ENCODE measurements around the gene OPRD1.

OPRD1 gene

DNA sequence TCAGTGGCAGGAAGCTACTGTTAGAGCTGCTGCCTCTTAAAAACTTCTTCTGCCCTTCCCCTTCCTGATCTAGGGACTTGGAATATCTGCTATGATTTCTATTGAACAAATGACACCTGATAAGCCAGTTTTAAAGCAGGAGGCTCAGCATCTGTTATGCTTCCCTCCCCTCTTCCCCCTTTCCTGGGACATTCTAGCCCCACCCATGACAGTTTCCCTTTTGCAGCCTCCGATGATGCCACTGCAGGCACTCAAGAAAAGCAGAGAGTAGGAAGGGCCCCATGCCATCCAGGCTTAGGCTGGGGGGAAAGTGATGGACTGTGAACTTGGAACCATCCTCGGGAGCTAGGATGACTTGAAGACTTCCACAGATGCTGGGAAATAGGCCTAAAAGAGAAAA, 87.3 kb downstream of the OPRD1 start:
- no peaks in the 10 kb centered on the region for H3K27me3 ChIP-seq (ENCODE audit: control insufficient read depth in 5 of 5, insufficient read depth in 4 of 5, low read length in 5 of 5)
- peak overlapping the region; percentile 54 for H3K27ac ChIP-seq (ENCODE audit: low read depth, low read length)
- H3K9ac ChIP-seq (ENCODE audit: low read length in 5 of 5): peak overlapping the region in 4 of 5 donors; percentile 12 to 43 (median 22)

GRCh38 chr1:28900562-28900961, 88.6 kb downstream of the OPRD1 start:
- no peak overlapping the region for H3K9ac ChIP-seq (ENCODE audit: low read length in 5 of 5)
- H3K27me3 ChIP-seq (ENCODE audit: control insufficient read depth in 5 of 5, insufficient read depth in 4 of 5, low read length in 5 of 5): no peaks in the 10 kb centered on the region
- no peaks in the 10 kb centered on the region for H3K36me3 ChIP-seq (ENCODE audit: control insufficient read depth in 5 of 5, insufficient read depth in 5 of 5, low read length in 5 of 5)
- no peaks in the 10 kb centered on the region for H3K9me3 ChIP-seq (ENCODE audit: control insufficient read depth in 5 of 5, low read length in 5 of 5)
- H3K4me3 ChIP-seq (ENCODE audit: low read depth in 1 of 5, low read length in 5 of 5): peak overlapping the region in 1 of 5 donors; percentile 4
- no peak overlapping the region for H3K27ac ChIP-seq (ENCODE audit: low read depth, low read length)
- peaks cover 2 to 38% (median 31%) of the 10 kb centered on the region in 5 donors for H3K4me1 ChIP-seq (ENCODE audit: control insufficient read depth in 5 of 5, insufficient read depth in 5 of 5, low read length in 5 of 5)

More for the DNA sequence above, 87.3 kb downstream of the OPRD1 start:
- Histone ChIP-seq H3K4me1 (ENCODE audit: control insufficient read depth in 5 of 5, insufficient read depth in 5 of 5, low read length in 5 of 5) (peaks cover 2 to 42% (median 34%) of the 10 kb centered on the region in 5 donors), H3K36me3 (ENCODE audit: control insufficient read depth in 5 of 5, insufficient read depth in 5 of 5, low read length in 5 of 5) (peaks cover 0 to 4% (median 0%) of the 10 kb centered on the region in 5 donors), H3K9me3 (ENCODE audit: control insufficient read depth in 5 of 5, low read length in 5 of 5) (no peaks in the 10 kb centered on the region), H3K4me3 (ENCODE audit: low read depth in 1 of 5, low read length in 5 of 5) (peak overlapping the region in 1 of 5 donors; percentile 22)

- Histone ChIP-seq H3K4me3 (ENCODE audit: low read depth in 1 of 5, low read length in 5 of 5) (no peak overlapping the region), H3K9me3 (ENCODE audit: control insufficient read depth in 5 of 5, low read length in 5 of 5) (no peaks in the 10 kb centered on the region), H3K36me3 (ENCODE audit: control insufficient read depth in 5 of 5, insufficient read depth in 5 of 5, low read length in 5 of 5) (peaks cover 0 to 2% (median 0%) of the 10 kb centered on the region in 5 donors), H3K27me3 (ENCODE audit: control insufficient read depth in 5 of 5, insufficient read depth in 4 of 5, low read length in 5 of 5) (no peaks in the 10 kb centered on the region), H3K27ac (ENCODE audit: low read depth, low read length) (no peak overlapping the region), H3K4me1 (ENCODE audit: control insufficient read depth in 5 of 5, insufficient read depth in 5 of 5, low read length in 5 of 5) (peaks cover 2 to 30% (median 27%) of the 10 kb centered on the region in 5 donors), H3K9ac (ENCODE audit: low read length in 5 of 5) (no peak overlapping the region)
Observed at GRCh38 chr1:28902738-28903137, 90.8 kb downstream of the OPRD1 start.

GRCh38 chr1:28905921-28906666, 94.1 kb downstream of the OPRD1 start:
- Histone ChIP-seq H3K36me3 (ENCODE audit: control insufficient read depth in 5 of 5, insufficient read depth in 5 of 5, low read length in 5 of 5) (peaks cover 0 to 2% (median 0%) of the 10 kb centered on the region in 5 donors), H3K27ac (ENCODE audit: low read depth, low read length) (no peak overlapping the region), H3K27me3 (ENCODE audit: control insufficient read depth in 5 of 5, insufficient read depth in 4 of 5, low read length in 5 of 5) (no peaks in the 10 kb centered on the region), H3K9me3 (ENCODE audit: control insufficient read depth in 5 of 5, low read length in 5 of 5) (no peaks in the 10 kb centered on the region), H3K9ac (ENCODE audit: low read length in 5 of 5) (no peak overlapping the region), H3K4me3 (ENCODE audit: low read depth in 1 of 5, low read length in 5 of 5) (no peak overlapping the region), H3K4me1 (ENCODE audit: control insufficient read depth in 5 of 5, insufficient read depth in 5 of 5, low read length in 5 of 5) (peaks cover 0 to 5% (median 0%) of the 10 kb centered on the region in 5 donors)

GRCh38 chr1:28909198-28909597, 97.2 kb downstream of the OPRD1 start:
- H3K9me3 ChIP-seq (ENCODE audit: control insufficient read depth in 5 of 5, low read length in 5 of 5): no peaks in the 10 kb centered on the region
- no peak overlapping the region for H3K9ac ChIP-seq (ENCODE audit: low read length in 5 of 5)
- no peak overlapping the region for H3K4me3 ChIP-seq (ENCODE audit: low read depth in 1 of 5, low read length in 5 of 5)
- H3K27ac ChIP-seq (ENCODE audit: low read depth, low read length): no peak overlapping the region
- H3K27me3 ChIP-seq (ENCODE audit: control insufficient read depth in 5 of 5, insufficient read depth in 4 of 5, low read length in 5 of 5): no peaks in the 10 kb centered on the region
- peaks cover 0 to 4% (median 0%) of the 10 kb centered on the region in 5 donors for H3K36me3 ChIP-seq (ENCODE audit: control insufficient read depth in 5 of 5, insufficient read depth in 5 of 5, low read length in 5 of 5)
- H3K4me1 ChIP-seq (ENCODE audit: control insufficient read depth in 5 of 5, insufficient read depth in 5 of 5, low read length in 5 of 5): peaks cover 2 to 13% (median 7%) of the 10 kb centered on the region in 5 donors

GRCh38 chr1:28910379-28911115, 98.6 kb downstream of the OPRD1 start:
- H3K27ac ChIP-seq (ENCODE audit: low read depth, low read length): no peak overlapping the region
- H3K4me1 ChIP-seq (ENCODE audit: control insufficient read depth in 5 of 5, insufficient read depth in 5 of 5, low read length in 5 of 5): peaks cover 5 to 21% (median 15%) of the 10 kb centered on the region in 5 donors
- H3K9me3 ChIP-seq (ENCODE audit: control insufficient read depth in 5 of 5, low read length in 5 of 5): no peaks in the 10 kb centered on the region
- peaks cover 0 to 4% (median 0%) of the 10 kb centered on the region in 5 donors for H3K36me3 ChIP-seq (ENCODE audit: control insufficient read depth in 5 of 5, insufficient read depth in 5 of 5, low read length in 5 of 5)
- peak overlapping the region in 1 of 5 donors; percentile 40 for H3K9ac ChIP-seq (ENCODE audit: low read length in 5 of 5)
- H3K27me3 ChIP-seq (ENCODE audit: control insufficient read depth in 5 of 5, insufficient read depth in 4 of 5, low read length in 5 of 5): no peaks in the 10 kb centered on the region
- H3K4me3 ChIP-seq (ENCODE audit: low read depth in 1 of 5, low read length in 5 of 5): no peak overlapping the region

GRCh38 chr1:28913786-28914227, 101.8 kb downstream of the OPRD1 start:
- Histone ChIP-seq H3K4me1 (ENCODE audit: control insufficient read depth in 5 of 5, insufficient read depth in 5 of 5, low read length in 5 of 5) (peaks cover 5 to 23% (median 15%) of the 10 kb centered on the region in 5 donors), H3K9ac (ENCODE audit: low read length in 5 of 5) (peak overlapping the region in 4 of 5 donors; percentile 44 to 80 (median 60)), H3K36me3 (ENCODE audit: control insufficient read depth in 5 of 5, insufficient read depth in 5 of 5, low read length in 5 of 5) (peaks cover 0 to 4% (median 0%) of the 10 kb centered on the region in 5 donors), H3K9me3 (ENCODE audit: control insufficient read depth in 5 of 5, low read length in 5 of 5) (no peaks in the 10 kb centered on the region), H3K27ac (ENCODE audit: low read depth, low read length) (peak overlapping the region; percentile 46), H3K4me3 (ENCODE audit: low read depth in 1 of 5, low read length in 5 of 5) (peak overlapping the region; percentile 67 to 82 (median 78)), H3K27me3 (ENCODE audit: control insufficient read depth in 5 of 5, insufficient read depth in 4 of 5, low read length in 5 of 5) (no peaks in the 10 kb centered on the region)

DNA sequence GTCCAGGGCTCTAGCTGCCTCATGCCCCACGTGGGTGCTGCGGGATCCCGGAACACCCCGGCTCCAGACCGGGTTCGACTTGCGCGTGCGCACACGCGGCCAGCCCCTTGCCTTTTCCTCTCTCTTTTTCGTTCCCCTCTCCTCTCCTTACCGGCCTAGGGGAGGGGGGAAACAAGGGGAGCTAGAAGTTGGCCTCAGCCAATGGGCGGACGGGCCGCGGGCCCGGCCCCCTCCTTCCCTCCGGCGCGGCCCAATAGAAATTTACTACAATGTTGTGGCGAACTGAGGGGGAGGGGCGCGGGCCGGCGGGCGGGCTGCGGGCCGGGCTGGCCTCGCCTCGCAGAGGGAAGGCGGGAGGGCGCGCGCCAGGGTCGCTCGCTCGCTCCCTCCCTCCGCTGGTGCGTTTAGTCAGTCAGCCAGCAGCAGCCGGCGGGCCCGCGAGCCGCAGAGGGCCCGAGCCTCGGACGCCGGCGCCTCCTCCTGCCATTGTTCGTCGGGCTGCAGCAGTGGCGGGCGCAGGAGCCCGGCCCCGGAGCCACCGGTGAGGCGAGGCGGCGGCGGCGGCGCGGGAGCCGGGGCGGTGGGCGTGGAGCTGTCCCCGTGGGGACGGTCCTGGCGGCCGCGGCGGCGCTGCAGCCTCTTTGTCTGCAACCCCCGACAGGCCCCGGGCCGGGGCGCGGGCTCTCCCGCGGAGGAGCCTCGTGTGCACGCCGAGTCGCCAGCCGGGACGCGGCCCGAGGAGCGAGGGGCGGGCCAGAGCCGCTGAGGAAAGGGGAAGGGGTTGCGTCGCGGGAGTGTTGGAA, 102.5 kb downstream of the OPRD1 start, which contains the start of gene EPB41:
EPB41 (plus strand) TSS at position 342 of the 803 bp plus-strand sequence. CDS start 72,869 bp downstream, outside the sequence.
- H3K4me3 ChIP-seq (ENCODE audit: low read depth in 1 of 5, low read length in 5 of 5): peak within 1 kb of the TSS; percentile 77 to 86 (median 80)
- peaks cover 0 to 4% (median 0%) of the 10 kb centered on the region in 5 donors for H3K36me3 ChIP-seq (ENCODE audit: control insufficient read depth in 5 of 5, insufficient read depth in 5 of 5, low read length in 5 of 5)
- H3K9ac ChIP-seq (ENCODE audit: low read length in 5 of 5): peak within 1 kb of the TSS; percentile 44 to 80 (median 74)
- H3K9me3 ChIP-seq (ENCODE audit: control insufficient read depth in 5 of 5, low read length in 5 of 5): no peaks in the 10 kb centered on the region
- H3K27ac ChIP-seq (ENCODE audit: low read depth, low read length): peak within 1 kb of the TSS; percentile 50
- H3K27me3 ChIP-seq (ENCODE audit: control insufficient read depth in 5 of 5, insufficient read depth in 4 of 5, low read length in 5 of 5): no peaks in the 10 kb centered on the region
- H3K4me1 ChIP-seq (ENCODE audit: control insufficient read depth in 5 of 5, insufficient read depth in 5 of 5, low read length in 5 of 5): peaks cover 5 to 23% (median 15%) of the 10 kb centered on the region in 5 donors

GRCh38 chr1:28915031-28915895, 103.3 kb downstream of the OPRD1 start:
- Histone ChIP-seq H3K27me3 (ENCODE audit: control insufficient read depth in 5 of 5, insufficient read depth in 4 of 5, low read length in 5 of 5) (no peaks in the 10 kb centered on the region), H3K36me3 (ENCODE audit: control insufficient read depth in 5 of 5, insufficient read depth in 5 of 5, low read length in 5 of 5) (peaks cover 0 to 4% (median 0%) of the 10 kb centered on the region in 5 donors), H3K4me3 (ENCODE audit: low read depth in 1 of 5, low read length in 5 of 5) (peak overlapping the region; percentile 77 to 86 (median 80)), H3K9me3 (ENCODE audit: control insufficient read depth in 5 of 5, low read length in 5 of 5) (no peaks in the 10 kb centered on the region), H3K9ac (ENCODE audit: low read length in 5 of 5) (peak overlapping the region; percentile 40 to 76 (median 73)), H3K4me1 (ENCODE audit: control insufficient read depth in 5 of 5, insufficient read depth in 5 of 5, low read length in 5 of 5) (peaks cover 5 to 23% (median 15%) of the 10 kb centered on the region in 5 donors), H3K27ac (ENCODE audit: low read depth, low read length) (peak overlapping the region; percentile 50)
